AG08396 (cell line): ENCODE measurements around the gene REXO4.
"Not testable (repeated sequence)": the region's sequence is repeated elsewhere in the genome, so short reads cannot be mapped to it uniquely, and the experiment has no call there.

ENCODE experiments used
- DNase-seq: peaks from one replicate; pipeline ENCODE4 v3.0.0; 2012; ENCODE audit warnings: low spot score, mixed read lengths

REXO4 gene

DNA sequence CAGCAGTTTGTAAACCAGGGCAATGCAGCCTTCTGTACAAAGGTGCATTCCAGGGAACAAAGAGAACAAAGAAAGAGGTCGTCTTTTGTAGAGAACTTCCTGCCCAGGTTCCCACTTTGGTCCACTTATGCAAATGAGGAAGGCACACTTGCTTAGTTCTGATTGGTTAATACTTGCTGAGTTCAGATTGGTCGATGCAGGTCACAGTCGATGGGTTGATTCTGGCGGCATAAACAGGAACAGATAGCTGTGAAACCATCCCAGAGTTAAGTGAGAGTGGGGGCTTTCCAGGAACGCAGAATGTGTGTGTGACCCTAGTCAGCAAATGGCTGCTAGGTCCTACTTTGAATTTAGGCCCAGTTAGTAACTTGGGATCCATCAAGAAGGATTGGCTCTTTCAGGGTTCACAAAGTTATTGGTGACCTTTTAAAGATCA lies 2.6 kb upstream of the REXO4 start:
- no peak for DNase-seq

DNA sequence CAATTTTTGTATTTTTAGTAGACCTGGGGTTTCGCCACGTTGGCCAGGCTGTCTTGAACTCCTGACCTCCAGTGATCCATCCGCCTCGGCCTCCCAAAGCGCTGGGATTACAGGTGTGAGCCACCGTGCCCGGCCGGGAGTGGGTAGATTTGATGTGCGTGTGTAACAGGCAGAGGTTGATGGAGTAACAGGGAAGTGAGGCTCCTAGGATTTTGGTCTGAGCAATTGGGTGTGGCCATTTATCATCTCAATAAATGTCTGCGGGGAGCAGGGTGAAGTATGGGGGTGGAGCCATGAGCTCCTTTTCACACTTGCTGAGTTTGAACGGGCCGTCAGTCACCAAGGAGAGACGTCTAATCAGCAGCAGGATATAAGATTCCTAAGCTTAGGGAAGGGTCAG lies 1.2 kb upstream of the REXO4 start:
- DNase-seq = no peak

DNA sequence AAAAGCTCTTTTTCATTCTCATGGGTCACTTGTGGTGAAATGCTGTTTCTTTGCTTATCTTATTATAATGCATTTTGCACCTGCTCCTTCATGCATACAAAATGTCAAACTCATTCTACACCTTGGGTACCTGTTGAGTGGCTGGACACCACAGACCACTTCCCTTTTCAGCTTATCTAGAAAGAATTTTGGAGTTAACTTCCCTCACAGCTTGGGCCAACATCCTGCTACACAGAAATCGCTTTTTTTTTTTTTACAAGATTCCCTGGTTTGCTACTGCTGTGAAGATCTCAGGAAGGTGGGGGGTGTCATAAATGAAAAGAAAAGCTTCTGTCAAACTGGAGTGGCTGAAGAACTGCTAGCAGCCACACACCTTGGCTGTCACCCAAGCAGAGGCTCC lies 2.6 kb downstream of the REXO4 start:
- DNase-seq = no peak

DNA sequence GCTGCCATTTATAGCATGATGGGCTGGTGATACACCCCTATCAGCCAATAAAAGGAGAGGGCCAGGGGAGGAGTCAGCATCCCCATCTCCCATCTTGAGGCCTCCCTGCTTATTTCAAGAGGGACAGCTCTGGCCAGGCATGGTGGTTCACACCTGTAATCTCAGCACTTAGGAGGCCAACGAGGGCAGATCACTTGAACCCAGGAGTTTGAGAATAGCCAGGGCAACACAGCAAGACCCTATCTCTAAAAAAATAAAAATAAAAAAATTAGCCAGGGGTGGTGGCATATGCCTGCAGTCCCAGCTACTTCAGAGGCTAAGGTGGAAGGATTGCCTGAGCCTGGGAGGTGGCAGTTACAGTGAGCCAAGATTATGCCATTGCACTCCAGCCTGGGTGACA lies 9.8 kb downstream of the REXO4 start:
- no peak for DNase-seq

DNA sequence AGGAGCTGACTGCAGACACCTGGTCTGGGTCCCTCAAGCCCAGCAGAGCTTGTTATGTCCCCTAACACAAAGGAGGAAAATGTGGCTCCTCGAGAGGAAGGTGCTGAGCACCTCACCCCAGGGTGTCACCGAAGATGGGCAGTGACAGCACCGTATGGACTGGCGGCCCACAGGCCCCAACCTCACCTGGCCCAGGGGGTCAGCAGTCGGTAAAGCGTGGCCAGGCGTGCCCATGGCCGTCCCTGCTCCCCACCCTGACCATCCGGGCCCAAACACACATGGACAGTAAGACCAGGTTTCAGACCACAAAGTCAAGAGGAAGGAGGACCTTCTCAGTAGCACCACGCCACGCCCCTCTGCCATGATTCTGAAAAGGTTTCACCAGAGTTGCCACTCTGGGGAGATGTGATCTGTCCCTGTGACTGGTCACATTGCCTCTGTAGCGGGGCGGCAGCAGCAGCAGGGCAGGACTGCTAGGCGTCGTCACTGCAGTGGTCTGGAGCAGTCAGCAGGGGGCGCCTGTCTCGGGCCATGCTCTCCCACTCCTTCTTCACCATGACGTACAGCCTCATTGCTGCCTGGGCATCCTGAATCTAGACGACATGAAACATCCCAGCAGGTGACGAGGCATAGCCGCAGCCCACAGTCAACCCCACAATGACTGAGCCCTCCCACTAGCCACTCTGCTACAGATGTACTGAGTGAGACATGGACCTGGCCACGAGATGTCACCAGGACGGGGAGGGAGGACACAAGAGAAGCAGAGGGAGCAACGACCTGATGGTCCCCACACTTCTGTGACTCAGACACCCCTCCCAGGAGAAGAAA lies 11.1 kb downstream of the REXO4 start:
- peak; percentile 89 for DNase-seq

DNA sequence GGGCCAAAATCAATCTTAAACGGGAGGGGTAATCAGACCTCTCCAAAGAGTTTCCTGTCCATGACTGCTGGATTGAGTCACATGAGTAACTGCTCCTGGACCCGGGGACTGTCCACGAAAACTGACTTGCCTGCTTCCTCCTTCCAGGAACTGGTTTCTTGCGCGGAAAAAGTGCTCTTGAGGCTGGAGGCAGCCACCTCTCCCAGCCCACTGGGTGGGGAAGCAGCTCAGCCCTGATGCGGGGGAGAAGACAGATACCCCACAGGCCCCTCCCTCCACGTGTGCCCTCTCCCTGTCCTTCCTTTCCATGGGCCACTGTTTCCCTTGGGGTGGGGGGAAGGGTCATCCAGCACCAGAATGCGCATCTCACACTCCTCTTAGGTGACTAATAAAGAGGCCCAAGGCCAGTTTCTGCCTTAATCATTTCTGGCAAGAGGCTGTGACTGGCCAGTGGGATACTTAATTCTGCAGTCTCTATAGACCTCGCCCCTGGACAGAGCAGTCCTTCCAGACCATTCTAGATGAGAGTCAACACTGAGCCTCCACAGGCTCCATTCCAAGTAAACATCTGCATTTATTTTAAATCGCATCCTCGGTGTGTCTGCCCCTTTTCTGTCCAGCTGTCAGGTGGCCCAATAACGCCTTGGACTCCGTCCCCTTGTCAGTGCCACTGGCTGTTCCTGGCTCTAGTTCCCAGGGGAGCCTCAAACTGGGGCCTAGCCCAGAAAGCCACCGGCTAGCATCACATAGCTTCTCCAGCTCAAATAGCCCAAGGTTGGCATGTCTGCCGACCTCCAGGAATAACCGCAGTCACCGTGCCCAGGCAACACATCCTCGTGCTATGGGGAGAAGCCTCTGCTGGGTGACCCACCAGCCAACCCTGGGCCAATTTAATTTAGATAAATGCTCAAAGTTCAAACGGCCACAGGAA lies 12.0 kb downstream of the REXO4 start:
- peak; percentile 46 for DNase-seq

DNA sequence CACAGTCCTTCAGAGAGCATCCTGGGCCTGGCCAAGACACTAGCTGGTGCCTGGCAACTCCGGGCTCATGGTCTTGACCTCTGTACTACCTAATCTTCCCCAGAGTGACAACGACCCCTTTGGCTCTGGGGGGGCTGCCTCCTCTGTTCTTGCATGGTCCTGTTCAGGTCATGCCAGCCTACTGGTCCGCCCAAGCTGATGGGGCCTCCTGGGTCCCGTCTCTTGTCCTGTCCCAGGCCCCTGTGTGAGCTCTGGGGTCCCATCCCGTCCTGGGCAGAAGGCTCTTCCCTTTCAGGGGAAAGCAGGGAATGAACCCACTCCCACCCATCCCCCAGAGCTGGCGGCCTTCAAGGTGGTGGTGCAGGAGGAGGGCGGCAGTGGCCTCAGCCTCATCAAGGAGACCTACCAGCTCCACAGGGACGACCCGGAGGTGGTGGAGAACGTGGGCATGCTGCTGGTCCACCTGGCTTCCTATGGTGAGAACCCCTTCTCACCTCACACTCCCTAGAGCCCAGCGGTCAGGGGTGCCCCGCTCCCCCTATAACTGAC lies 13.3 kb downstream of the REXO4 start:
- DNase-seq = no peak

DNA sequence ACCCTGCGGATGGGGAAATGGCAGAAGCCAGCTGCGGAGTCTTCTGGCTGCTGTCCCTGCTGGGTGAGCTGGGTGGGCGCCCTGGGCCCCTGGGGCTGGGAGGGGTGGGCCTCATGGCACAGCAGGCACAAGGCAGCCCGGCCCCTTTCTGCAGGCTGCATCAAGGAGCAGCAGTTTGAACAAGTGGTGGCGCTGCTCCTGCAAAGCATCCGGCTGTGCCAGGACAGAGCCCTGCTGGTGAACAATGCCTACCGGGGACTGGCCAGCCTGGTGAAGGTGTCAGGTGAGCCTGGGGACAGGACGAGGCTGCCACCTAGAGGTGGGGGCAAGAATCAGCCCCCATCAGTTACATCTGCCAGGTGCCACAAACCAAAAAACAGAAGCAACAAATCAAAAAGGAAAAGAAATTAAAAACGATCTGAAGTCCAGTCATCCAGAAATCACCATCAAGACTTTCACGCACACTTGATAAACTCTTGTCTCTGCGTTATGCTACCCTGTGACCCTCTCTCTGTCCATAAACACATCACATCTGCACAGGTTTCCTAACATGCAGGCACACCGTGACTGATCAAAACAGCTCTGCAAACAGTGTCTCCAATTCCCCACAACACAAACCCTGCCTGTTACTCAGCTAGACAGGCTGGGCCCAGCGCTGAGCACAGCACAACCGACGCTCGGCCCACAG lies 13.9 kb downstream of the REXO4 start:
- no peak for DNase-seq

DNA sequence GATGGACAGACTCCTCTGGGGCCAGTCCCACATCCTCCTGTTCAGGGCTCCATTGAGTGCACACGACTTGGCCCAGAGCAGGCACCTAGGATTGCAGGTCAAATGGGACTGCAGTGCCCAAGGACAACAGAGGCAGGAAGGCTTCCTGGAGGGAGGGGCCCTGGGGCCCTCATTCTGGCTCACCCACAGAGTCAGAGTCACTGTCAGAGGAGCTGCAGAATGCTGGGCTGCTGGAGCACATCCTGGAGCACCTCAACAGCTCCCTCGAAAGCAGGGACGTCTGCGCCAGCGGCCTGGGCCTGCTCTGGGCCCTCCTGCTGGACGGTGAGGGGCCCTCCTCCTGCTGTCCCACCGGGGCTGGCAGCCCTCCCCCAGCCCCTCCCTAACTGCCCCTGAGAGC lies 15.1 kb downstream of the REXO4 start:
- DNase-seq = no peak

DNA sequence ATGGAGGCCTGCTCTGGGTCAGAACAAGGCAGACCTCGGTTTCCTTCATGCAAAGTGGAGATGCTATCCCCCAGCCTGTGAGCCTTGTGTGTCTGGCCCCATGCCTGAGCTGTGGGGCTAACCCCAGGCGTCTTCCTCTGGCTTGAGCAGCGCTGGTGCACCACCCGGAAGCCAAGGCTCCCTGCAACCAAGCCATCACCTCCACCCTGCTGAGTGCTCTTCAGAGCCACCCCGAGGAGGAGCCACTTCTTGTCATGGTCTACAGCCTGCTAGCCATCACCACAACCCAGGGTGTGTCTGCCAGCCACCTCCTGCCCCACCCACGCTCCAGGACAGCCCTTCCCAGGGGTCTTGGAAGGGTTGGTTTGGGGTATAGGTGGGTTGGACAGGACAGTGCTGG lies 16.2 kb downstream of the REXO4 start:
- DNase-seq = no peak

DNA sequence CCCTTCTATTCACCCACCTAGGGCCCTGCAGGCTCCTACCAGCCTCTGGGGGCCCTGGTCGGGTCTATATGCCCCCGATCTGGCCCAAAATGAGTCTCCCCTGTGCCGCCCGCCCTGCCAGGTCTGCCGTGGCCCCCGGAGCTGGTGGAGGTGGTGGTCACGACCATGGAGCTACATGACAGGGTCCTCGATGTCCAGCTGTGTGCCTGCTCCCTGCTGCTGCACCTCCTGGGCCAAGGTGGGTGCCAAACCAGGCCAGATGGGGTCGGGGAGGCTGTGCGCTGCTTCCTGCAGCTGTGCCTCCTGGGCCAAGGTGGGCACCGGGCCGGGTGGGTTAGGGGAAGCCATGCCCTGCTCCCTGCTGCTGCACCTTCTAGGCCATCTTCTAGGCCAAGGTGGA lies 17.5 kb downstream of the REXO4 start:
- no peak for DNase-seq

DNA sequence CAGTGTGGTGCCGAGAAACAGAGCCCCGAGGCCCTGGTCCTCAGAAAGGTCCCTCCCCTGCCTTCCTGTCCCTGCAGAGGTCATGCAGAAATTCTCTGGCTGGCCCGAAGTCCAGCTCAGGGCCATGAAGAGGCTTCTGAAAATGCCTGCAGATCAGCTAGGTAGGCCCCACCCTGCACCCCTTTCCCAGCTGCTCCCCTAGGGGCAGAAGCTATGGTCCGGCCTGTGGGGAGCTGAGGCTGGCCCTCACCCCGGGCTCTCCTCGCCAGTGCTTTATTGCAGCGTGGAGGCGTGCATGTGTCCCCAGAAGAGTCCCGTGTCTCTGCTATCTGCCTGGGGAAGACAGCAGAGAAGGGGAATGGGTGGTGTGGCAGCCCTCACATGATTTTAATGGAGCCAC lies 19.9 kb downstream of the REXO4 start:
- DNase-seq = no peak

DNA sequence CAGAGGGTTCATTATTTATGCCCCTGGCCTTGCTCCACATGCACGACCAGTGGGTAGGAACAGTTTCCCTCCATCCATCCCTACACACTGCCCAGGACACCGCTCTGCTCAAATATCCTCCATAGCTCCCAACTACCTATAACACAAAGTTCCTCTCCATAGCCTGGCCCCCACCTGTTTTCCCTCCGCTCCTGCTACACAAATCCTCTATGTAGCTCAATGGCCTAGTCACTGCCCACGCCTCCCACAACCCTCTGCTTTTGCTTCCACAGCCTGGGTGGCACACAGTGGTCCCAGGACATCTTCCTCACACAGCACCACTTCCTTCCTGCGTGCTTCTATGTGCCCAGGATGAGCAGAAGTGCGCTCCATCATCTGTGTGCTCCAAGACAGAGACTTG lies 20.4 kb downstream of the REXO4 start:
- DNase-seq = no peak

DNA sequence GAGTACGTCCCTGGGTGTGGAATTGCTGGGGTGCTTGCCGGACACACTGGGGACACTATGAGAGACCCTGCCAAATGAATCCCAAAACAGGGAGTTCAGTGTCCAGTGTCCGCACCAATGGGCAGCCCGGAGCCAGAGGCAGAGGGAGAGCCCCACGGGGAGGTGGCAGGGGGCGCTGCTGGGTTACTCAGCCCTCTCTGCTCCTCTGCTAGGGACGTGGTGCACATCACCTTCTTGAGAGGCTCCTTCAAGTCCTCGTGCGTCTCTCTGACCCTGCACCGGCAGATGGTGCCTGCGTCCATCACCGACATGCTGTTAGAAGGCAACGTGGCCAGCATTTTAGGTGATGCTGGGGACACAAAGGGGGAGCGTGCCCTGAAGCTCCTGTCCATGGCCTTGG lies 20.9 kb downstream of the REXO4 start:
- peak; percentile 49 for DNase-seq

DNA sequence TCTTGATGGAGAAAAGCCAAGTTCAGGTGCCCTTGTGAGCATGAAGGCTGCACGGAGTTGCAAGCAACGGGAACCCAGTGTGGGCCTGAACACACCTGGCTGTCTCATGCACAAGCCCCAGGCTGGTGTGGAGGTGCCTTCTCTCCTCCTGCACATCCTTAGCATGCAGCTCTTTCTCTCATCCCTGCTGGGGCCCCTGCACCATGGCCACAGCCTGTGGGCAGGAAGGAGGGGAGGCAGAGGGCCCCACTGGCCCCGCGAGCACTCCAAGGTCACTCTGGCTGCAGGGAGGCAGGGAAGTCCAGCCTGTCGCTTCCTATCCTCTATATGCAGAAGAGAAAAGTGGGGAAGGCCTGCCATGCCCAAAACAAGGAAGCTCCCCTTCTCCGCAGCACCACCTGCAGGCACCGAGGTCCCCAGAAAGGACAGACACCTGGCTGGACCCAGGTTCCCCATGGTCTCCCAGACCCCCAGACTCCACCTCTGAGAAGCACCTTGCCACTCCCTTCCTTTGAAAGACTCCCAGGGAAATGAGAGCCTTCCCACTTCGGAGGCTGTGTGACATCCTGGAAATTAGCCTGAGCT lies 23.0 kb downstream of the REXO4 start:
- DNase-seq = no peak

DNA sequence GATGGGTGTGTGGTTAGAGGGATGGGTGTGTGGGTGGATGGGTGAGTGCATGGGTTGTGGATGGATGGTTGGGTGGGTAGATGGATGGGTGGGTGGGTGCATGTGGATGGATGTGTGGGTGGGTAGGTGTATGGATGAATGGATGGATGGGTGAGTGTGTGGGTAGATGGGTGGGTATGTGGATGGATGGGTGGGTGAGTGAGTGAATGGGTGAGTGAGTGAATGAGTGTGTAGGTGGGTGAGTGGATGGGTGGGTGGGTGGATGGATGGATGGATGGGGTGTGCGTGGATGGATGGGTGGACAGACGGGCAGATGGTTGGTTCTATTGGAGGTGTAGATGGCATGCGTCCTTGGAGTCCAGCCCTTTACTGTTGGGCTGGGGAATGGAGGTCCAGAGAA lies 24.4 kb downstream of the REXO4 start:
- no peak for DNase-seq

DNA sequence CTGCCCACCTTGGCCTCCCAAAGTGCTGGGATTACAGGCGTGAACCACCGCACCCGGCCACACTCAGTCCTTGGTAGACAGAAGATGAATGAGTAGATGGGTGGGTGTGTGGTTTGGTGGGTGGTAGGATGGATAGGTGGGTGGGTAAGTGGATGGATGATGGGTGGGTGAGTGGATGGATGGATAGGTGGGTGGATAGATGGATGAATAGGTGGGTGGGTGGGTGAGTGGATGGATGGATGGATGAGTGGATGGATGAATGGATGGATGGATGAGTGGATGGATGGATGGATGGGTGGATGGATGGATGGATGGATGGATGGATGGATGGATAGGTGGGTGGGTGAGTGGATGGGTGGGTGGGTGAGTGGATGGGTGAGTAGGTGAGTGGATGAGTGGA lies 25.5 kb downstream of the REXO4 start:
- DNase-seq = not testable (repeated sequence)

DNA sequence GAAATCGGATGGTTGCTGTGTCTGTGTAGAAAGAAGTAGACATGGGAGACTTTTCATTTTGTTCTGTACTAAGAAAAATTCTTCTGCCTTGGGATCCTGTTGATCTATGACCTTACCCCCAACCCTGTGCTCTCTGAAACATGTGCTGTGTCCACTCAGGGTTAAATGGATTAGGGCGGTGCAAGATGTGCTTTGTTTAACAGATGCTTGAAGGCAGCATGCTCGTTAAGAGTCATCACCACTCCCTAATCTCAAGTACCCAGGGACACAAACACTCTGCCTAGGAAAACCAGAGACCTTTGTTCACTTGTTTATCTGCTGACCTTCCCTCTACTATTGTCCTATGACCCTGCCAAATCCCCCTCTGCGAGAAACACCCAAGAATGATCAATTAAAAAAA lies 26.4 kb downstream of the REXO4 start:
- not testable (repeated sequence) for DNase-seq

DNA sequence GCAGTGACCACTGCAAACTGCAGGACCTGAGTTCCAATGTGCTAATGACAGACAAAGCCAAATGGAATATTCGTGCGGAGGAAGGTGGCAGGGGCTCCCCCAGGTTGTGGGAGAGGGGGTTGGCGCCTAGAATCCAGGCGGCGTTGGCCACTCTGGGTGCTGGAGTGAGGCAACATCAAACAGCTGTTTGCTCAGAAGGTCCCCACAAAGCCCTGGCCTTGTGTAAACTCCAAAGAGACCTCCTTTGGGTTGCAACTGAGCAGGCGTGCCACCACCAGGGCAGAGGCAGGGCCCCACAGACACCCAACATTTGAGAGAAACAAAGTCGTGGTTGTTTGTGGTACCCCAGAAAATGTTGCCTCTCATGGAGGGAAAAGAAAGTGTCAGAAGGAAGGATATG lies 27.1 kb downstream of the REXO4 start:
- DNase-seq = no peak

DNA sequence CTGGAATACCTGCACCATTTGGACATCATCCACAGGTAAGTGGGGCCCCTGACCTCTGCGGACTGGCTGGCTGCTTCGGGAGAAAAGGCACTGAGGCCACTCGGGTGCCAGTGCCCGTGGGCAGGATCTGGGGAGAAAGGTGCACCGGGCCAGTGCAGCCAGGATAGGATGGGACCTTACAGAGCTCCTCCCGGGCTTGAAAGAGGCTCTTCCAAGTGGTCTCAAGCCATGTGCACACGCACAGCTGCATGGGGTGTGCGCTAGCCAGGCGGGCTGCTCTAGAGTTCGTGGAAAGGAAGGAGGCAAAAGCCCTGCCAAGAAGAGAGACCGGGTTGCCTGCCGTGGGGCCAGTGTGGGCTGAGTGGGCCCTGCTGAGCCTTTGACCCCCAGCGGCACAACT lies 28.2 kb downstream of the REXO4 start:
- no peak for DNase-seq

DNA sequence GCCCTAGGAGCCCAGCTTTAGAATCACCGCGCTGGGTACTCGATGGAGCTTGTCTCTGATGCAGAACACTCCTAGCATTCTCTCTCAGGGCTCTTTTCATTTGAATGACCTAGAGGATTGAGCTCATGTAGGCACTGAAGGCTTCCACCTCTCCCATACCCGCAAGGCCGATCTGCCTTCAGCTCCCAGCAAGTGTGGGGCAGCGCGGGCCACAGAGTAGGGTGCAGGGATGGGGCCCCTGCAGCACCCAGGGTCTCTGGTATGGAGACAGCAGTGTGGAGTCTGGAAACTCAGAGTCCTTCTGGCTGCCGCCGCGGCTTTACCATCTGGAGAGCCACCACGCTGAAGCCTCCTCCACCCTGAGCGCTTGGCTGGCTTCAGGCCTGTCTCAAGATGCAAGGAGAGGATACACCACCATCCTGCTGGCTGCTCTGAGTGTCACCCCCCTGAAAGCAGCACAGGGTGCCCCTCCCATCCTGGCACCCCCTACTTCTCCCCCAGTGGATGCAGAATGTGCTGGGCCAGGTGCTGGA lies 28.7 kb downstream of the REXO4 start:
- DNase-seq = no peak

DNA sequence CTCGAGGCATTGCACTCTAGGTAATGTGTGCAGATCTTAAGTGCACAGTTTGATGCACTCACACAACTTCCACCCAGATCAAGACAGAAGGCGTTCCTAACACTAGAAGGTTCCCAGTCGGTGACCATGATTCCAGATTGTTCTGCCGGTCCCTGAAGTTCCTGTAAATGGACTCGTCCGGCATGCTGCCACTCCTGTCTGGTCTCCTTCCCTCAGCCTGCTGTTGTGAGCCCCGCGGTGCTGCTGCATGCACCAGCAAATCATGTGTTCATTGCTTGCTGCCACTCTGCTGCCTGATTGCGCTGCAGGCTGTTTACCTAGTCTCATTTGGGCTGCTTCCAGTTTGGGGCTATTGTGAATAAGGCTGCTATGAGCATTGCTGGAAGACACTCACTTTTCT lies 30.1 kb downstream of the REXO4 start:
- no peak for DNase-seq
